GM12873 (cell line): Measurements from ENCODE around the gene SCGB1D4.

Source experiments
- TF ChIP-seq, protein P1 (sequence below): IDR thresholded peaks from 2 replicates; pipeline ENCODE4 v1.5.1; 2012; ENCODE audit warnings: low read depth, mild to moderate bottlenecking, moderate library complexity, low read length, control low read depth; ENCODE audit not compliant: insufficient read depth; ENCODE audit errors: missing control alignments

The SCGB1D4 gene, protein sequence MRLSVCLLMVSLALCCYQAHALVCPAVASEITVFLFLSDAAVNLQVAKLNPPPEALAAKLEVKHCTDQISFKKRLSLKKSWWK

DNA sequence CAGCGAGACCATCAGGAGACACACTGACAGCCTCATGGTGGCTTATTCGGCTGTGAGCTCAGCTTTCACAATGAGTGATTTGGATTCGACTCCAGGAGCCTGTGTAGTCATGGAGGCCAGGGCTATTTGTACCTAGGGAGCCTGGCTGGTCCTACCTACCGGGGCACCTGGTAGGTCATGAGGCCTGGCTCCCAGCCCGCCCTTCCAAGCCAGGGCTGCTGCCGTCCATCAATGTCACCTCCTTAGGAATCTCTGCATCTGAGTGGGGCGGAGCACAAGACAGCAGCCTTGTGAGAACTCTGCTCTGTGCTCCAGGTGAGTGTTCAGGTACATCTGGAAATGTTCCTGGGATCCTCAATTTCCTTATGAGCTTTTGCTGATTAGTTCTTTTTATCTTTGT lies at the start of gene SCGB1D4:
TSS of gene SCGB1D4 (minus strand) at position 101 of the 400 bp plus-strand sequence. CDS start at position 36, 65 bp downstream.
- TF ChIP-seq, protein P1, sequence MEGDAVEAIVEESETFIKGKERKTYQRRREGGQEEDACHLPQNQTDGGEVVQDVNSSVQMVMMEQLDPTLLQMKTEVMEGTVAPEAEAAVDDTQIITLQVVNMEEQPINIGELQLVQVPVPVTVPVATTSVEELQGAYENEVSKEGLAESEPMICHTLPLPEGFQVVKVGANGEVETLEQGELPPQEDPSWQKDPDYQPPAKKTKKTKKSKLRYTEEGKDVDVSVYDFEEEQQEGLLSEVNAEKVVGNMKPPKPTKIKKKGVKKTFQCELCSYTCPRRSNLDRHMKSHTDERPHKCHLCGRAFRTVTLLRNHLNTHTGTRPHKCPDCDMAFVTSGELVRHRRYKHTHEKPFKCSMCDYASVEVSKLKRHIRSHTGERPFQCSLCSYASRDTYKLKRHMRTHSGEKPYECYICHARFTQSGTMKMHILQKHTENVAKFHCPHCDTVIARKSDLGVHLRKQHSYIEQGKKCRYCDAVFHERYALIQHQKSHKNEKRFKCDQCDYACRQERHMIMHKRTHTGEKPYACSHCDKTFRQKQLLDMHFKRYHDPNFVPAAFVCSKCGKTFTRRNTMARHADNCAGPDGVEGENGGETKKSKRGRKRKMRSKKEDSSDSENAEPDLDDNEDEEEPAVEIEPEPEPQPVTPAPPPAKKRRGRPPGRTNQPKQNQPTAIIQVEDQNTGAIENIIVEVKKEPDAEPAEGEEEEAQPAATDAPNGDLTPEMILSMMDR = no peak

DNA sequence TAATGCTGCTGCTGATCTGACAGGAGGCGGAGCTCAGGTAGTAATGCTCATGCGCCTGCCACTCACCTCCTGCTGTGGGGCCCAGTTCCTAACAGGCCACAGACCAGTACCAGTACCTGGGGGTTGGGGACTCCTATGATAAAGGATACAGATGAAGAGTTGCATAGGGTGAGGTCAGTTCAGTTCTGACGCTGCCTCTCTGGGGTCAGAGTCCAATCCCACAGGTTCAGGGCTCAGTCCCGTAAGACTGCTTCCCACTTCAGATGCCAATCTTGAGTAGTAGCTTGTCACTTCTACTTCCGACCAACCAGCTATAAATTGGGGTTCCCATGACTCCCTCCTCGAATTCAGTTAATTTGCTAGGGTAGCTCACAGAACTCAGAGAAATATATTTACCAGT lies 47.0 kb upstream of the SCGB1D4 start:
- TF ChIP-seq, protein P1 = no peak

DNA sequence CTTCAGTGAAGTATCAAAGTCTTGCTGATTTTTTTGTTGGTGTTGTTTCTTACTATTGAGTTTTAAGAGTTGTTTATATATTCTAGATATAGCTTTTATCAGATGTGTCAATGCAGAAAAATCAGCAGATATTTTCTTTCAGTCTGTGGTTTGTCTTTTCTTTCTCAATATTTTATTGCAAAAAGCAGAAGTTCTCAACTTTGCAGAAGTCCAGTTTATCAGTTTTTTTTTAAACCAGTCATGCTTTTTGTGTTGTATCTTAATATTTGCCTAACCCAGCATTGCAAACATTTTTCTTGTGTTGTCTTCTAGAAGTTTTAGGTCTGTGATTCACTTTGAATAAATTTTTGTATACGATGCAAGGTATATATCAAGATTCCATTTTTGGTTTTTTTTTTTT lies 45.3 kb upstream of the SCGB1D4 start:
- TF ChIP-seq, protein P1 = no peak

DNA sequence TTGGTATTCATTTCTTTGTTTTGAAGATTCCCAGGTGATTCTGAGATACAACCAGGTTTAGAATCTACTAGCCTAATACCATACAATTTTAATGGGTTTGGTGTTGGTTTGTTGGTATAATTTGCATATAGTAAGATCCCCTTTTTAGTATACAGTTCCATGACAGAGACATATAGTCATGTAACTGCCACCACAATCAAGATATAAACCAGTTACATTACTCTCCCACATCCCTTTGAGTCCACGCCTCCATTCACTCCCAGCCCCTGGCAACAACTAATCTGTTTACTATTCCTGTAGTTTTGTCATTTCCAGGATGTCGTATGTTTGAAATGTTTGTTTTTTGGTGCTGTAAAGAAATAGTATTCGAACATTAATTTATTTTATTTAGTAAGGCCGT lies 42.7 kb upstream of the SCGB1D4 start:
- TF ChIP-seq, protein P1 = no peak

DNA sequence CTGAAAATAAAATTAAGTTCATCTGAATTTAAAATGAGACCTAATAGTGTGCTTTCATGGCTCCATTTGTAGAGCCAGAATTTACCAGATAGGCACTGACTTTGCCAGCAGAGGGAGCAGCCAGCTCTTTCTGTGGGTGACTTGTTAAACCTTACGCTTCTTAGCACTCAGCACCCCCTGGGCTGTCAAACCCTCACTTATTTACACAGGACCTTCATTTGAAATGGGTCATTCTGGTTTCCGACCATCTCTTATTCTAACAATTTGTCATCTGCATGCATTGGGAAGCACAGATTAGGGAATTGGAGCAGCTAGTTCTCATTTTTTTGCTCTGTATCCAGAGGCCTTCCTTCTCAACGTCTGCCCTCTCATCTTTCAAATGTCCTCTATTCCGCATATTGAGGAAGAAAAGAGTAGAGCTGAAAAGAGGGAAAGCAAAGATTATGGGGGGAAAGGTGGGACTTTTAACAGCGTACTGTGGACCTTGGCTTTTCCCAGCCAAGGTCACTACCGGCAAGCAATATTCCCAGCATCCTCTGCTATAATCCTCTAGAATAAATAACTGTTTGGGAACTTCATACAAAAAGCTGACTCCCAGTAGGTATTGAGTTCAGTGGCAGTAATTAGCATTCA lies 41.5 kb upstream of the SCGB1D4 start:
- TF ChIP-seq, protein P1 = peak; percentile 82

DNA sequence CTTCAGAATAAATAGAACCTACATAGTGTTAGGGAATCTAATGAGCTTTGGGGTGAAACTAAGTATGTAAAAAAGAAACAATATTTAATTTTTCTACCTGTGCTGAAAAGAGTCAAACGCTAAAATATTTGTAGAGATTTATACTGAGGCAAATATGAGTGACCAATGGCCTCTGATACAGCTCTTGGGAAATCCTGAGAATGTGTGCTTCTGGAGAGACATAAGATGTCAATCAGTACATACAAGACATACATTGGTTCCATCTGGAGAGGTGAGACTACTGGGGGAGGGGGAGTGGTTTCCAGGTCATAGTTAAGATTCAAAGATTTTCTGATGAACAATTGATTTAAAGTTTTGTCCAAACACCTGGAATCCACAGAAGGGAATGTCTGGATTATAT lies 39.3 kb upstream of the SCGB1D4 start:
- TF ChIP-seq, protein P1 = no peak

DNA sequence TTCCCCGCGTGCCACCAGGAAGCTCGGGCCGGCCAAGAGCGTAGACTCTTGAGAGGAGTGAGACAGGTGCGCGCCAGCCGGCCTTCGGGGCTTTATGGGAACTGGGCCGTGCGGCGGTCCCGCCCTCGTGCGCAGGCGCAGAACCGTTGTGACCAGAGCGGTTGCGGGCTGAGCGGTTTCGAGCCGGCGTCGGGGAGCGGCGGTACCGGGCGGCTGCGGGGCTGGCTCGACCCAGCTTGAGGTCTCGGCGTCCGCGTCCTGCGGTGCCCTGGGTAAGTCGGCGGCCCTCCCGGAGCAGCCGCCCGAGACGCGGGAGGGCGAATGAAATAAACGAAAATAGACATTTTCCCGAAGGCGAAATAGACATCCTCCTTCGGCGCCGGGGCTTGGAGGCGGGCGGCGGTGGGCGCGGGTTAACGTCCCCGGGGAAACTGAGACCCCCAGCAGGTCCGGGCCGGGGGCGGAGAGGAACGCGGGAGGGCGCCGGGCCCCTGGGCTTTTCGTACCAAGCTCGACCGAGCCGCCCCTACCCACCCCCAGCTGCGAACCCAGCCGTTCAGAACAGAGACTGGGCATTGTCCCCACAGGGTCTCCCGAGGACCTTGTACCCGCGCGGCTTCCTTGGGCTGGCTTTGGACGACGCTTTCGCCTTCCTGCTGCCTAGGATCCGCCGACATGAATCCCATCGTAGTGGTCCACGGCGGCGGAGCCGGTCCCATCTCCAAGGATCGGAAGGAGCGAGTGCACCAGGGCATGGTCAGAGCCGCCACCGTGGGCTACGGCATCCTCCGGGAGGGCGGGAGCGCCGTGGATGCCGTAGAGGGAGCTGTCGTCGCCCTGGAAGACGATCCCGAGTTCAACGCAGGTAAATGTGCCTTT lies 38.7 kb upstream of the SCGB1D4 start, which contains the start of gene ASRGL1:
TSS of gene ASRGL1 (plus strand) at position 146 of the 879 bp plus-strand sequence. CDS start at position 676, 530 bp downstream.
- TF ChIP-seq, protein P1 = no peak
